K562 (cell line): ENCODE measurements around the gene PHETA1.

Experiments
- ARNT ChIP-seq, 2 experiments: fragments of 450-650 bp; IDR thresholded peaks; 2 replicates each; pipeline ENCODE4 v1.6.1; 2016; ENCODE audit warnings: mild to moderate bottlenecking in 1 of 2
- CHD2 ChIP-seq: IDR thresholded peaks from 2 replicates; pipeline ENCODE4 v1.6.1; 2011; ENCODE audit warnings: low read depth, low read length
- GABPA ChIP-seq: fragments of 200-800 bp; sonication (Bioruptor generic); conservative IDR thresholded peaks from 2 replicates; pipeline ENCODE4 v1.6.1; 2016; ENCODE audit warnings: low read depth, missing genetic modification characterization, missing compliant biosample characterization
- JUND ChIP-seq, 2 experiments: IDR thresholded peaks; 2 replicates in 1 of 2; 3 replicates in 1 of 2; pipeline ENCODE4 v1.6.1; 2011; ENCODE audit warnings: borderline replicate concordance in 2 of 2, low read depth in 2 of 2, low read length in 2 of 2, improper control_type of control experiment in 1 of 2, missing biosample characterization in 1 of 2, missing genetic modification characterization in 1 of 2, missing genetic modification reagents in 1 of 2
- NFRKB ChIP-seq: fragments of 450-650 bp; IDR thresholded peaks from 2 replicates; pipeline ENCODE4 v1.6.1; 2016; ENCODE audit warnings: low read depth
- RBFOX2 ChIP-seq: fragments of 200-400 bp; formaldehyde crosslinking; IDR thresholded peaks from 2 replicates; pipeline ENCODE4 v1.6.1; 2017; ENCODE audit warnings: low read depth, mild to moderate bottlenecking, low read length, moderate library complexity
- SP1 ChIP-seq: sonication (generic); formaldehyde crosslinking; IDR thresholded peaks from 2 replicates; pipeline ENCODE4 v1.8.1; 2022; ENCODE audit warnings: mild to moderate bottlenecking, missing genetic modification reagents
- TAF1 ChIP-seq: IDR thresholded peaks from 2 replicates; pipeline ENCODE4 v1.6.1; 2011; ENCODE audit warnings: mild to moderate bottlenecking, low read length, moderate library complexity; ENCODE audit not compliant: insufficient read depth, control insufficient read depth, severe bottlenecking; ENCODE audit errors: extremely low read depth
- ZNF197 ChIP-seq: fragments of 200-800 bp; sonication (Bioruptor generic); IDR thresholded peaks from 2 replicates; pipeline ENCODE4 v1.6.1; 2016; ENCODE audit warnings: low read depth, missing genetic modification characterization, missing compliant biosample characterization
- TF ChIP-seq, protein P1 (sequence below), 3 experiments: IDR thresholded peaks in 2 of 3; conservative IDR thresholded peaks in 1 of 3; 2 replicates each; pipeline ENCODE4 v1.5.1; 2011 to 2012; ENCODE audit warnings: low read length in 3 of 3, mild to moderate bottlenecking in 3 of 3, control low read depth in 2 of 3, improper control_type of control experiment in 1 of 3, inconsistent platforms in 1 of 3, low read depth in 1 of 3, mixed read lengths in 1 of 3, moderate library complexity in 1 of 3; ENCODE audit not compliant: insufficient read depth in 2 of 3
- TF ChIP-seq, protein P2 (sequence below), 2 experiments: fragments of 450-650 bp; formaldehyde crosslinking in 1 of 2; IDR thresholded peaks; 2 replicates each; pipeline versions ENCODE4 v1.4.0 to v1.6.1; 2014 to 2020; ENCODE audit warnings: mild to moderate bottlenecking in 2 of 2, borderline replicate concordance in 1 of 2, low read depth in 1 of 2

DNA sequence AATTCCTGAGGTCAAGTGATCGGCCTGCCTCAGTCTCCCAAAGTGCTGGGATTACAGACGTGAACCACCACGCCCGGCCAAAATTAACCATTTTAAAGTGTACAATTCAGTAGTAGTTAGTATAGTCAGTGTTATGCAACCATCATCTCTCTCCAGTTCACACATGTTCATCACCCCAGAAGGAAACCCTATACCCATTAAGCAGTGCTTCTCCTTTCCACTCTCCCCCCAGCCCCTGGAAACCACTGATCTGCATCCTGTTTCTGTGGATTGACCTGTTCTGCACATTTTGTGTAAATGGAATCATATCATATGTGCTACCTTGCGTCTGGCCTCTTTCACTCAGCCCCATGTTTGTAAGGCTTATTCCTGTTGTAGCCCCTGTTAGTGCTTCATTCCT, 52.2 kb downstream of the PHETA1 start:
- TF ChIP-seq, protein P1, sequence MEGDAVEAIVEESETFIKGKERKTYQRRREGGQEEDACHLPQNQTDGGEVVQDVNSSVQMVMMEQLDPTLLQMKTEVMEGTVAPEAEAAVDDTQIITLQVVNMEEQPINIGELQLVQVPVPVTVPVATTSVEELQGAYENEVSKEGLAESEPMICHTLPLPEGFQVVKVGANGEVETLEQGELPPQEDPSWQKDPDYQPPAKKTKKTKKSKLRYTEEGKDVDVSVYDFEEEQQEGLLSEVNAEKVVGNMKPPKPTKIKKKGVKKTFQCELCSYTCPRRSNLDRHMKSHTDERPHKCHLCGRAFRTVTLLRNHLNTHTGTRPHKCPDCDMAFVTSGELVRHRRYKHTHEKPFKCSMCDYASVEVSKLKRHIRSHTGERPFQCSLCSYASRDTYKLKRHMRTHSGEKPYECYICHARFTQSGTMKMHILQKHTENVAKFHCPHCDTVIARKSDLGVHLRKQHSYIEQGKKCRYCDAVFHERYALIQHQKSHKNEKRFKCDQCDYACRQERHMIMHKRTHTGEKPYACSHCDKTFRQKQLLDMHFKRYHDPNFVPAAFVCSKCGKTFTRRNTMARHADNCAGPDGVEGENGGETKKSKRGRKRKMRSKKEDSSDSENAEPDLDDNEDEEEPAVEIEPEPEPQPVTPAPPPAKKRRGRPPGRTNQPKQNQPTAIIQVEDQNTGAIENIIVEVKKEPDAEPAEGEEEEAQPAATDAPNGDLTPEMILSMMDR (IDR thresholded peaks at IDR 0.05 in 2 of 3, conservative IDR thresholded peaks at IDR 0.05 in 1 of 3; ENCODE audit: insufficient read depth in 2 of 3, low read depth in 1 of 3, low read length in 3 of 3): no peak
- TF ChIP-seq ZNF197 (CRISPR knock-in tag) (no peak), TAF1 (no peak), ARNT (IDR thresholded peaks at IDR 0.05) (no peak), JUND (IDR thresholded peaks at IDR 0.05; ENCODE audit: borderline replicate concordance, low read depth, low read length) (no peak), JUND (tag; IDR thresholded peaks at IDR 0.05; ENCODE audit: borderline replicate concordance, low read depth, low read length) (no peak), GABPA (tag) (no peak), RBFOX2 (no peak), SP1 (no peak), CHD2 (no peak), NFRKB (no peak)
- TF ChIP-seq, protein P2, sequence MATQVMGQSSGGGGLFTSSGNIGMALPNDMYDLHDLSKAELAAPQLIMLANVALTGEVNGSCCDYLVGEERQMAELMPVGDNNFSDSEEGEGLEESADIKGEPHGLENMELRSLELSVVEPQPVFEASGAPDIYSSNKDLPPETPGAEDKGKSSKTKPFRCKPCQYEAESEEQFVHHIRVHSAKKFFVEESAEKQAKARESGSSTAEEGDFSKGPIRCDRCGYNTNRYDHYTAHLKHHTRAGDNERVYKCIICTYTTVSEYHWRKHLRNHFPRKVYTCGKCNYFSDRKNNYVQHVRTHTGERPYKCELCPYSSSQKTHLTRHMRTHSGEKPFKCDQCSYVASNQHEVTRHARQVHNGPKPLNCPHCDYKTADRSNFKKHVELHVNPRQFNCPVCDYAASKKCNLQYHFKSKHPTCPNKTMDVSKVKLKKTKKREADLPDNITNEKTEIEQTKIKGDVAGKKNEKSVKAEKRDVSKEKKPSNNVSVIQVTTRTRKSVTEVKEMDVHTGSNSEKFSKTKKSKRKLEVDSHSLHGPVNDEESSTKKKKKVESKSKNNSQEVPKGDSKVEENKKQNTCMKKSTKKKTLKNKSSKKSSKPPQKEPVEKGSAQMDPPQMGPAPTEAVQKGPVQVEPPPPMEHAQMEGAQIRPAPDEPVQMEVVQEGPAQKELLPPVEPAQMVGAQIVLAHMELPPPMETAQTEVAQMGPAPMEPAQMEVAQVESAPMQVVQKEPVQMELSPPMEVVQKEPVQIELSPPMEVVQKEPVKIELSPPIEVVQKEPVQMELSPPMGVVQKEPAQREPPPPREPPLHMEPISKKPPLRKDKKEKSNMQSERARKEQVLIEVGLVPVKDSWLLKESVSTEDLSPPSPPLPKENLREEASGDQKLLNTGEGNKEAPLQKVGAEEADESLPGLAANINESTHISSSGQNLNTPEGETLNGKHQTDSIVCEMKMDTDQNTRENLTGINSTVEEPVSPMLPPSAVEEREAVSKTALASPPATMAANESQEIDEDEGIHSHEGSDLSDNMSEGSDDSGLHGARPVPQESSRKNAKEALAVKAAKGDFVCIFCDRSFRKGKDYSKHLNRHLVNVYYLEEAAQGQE (IDR thresholded peaks at IDR 0.05; ENCODE audit: borderline replicate concordance): no peak
- TF ChIP-seq, protein P2 (CRISPR knock-in tag; IDR thresholded peaks at IDR 0.05; ENCODE audit: low read depth): no peak
